ENCODE results near the gene ACOT12.

ACOT12 gene

DNA sequence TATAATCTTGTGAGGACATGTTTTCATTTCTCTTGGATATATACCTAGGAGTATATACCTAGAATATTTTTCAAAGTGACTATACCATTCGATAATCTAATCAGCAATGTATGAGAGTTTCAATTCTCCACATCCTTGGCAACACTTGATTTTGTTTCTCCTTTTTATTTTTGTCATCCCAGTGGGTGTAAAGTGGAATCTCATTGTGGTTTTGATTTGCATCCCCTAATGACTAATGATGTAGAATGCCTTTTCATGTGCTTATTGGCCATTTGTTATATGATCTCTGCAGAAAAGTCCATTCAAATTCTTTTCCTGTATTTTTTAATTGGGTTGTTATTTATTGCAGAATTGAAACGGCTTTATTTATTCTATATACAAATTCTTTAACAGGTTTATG, 77.4 kb downstream of the ACOT12 start:
- TF ChIP-seq, protein P1, sequence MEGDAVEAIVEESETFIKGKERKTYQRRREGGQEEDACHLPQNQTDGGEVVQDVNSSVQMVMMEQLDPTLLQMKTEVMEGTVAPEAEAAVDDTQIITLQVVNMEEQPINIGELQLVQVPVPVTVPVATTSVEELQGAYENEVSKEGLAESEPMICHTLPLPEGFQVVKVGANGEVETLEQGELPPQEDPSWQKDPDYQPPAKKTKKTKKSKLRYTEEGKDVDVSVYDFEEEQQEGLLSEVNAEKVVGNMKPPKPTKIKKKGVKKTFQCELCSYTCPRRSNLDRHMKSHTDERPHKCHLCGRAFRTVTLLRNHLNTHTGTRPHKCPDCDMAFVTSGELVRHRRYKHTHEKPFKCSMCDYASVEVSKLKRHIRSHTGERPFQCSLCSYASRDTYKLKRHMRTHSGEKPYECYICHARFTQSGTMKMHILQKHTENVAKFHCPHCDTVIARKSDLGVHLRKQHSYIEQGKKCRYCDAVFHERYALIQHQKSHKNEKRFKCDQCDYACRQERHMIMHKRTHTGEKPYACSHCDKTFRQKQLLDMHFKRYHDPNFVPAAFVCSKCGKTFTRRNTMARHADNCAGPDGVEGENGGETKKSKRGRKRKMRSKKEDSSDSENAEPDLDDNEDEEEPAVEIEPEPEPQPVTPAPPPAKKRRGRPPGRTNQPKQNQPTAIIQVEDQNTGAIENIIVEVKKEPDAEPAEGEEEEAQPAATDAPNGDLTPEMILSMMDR (IDR thresholded peaks at IDR 0.05; ENCODE audit: control insufficient read depth, insufficient read depth, low read depth, low read length, missing control alignments): no peak
- no peak for DNase-seq (ENCODE audit: low read depth)
- no peak overlapping the region for H3K4me3 ChIP-seq (ENCODE audit: control insufficient read depth, low read depth, low read length)

DNA sequence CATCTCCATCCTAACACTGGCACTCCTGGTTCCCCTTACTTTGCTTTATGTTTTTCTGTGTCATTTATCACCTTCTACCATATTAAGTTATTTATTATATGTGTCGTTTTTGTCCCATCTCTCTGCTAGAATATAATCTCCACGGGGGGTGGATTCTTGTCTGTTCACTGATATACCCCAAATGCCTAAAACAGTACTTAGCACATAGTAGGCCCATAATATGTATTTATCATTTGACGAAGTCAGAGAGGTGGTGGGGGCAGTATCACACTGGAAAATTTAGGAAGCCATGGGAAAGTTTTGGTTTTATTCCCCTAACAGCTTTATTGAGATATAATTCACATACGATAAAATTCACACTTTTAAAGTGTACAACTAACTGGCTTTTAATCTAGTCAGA, 78.1 kb downstream of the ACOT12 start:
- TF ChIP-seq, protein P1 (IDR thresholded peaks at IDR 0.05; ENCODE audit: control insufficient read depth, insufficient read depth, low read depth, low read length, missing control alignments): no peak
- DNase-seq (ENCODE audit: low read depth): no peak
- no peak overlapping the region for H3K4me3 ChIP-seq (ENCODE audit: control insufficient read depth, low read depth, low read length)

DNA sequence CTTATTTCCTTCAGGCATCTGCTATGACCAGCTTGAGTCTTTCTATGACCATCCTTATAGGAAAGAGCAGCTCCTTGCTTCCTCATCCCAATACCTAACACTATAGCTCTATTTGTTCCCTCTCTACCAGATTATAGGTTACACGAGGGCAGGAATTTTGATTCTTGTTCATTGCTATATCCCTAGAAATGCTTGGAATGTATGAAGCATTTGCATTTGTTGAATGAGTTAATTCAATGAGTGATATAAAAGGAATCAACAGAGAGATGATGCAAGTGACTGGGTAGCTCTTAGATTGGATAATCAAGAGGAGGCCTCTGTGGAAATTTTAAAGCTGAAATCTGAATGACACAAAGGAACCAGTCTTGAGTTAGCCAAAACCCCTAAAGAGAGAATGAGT, 78.6 kb downstream of the ACOT12 start:
- H3K4me3 ChIP-seq (ENCODE audit: control insufficient read depth, low read depth, low read length): no peak overlapping the region
- TF ChIP-seq, protein P1 (IDR thresholded peaks at IDR 0.05; ENCODE audit: control insufficient read depth, insufficient read depth, low read depth, low read length, missing control alignments): no peak
- DNase-seq (ENCODE audit: low read depth): peak; percentile 46

DNA sequence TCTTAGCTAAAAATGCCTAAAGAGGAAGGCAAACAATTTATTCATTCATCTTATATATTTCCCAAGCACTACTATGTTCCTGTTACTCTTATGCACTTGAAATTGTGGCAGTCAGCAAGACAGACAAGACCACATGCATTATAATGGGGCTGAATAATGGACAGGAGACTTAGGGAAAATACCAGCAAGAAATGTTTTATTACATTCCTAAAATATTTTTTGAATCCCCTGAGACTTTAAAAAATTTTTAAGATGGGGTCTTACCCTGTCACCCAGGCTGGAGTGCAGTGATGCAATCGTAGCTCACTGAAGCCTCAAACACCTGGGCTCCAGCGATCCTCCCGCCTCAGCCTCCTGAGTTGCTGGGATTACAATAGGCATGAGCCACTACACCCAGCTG, 79.4 kb downstream of the ACOT12 start:
- TF ChIP-seq, protein P1 (IDR thresholded peaks at IDR 0.05; ENCODE audit: control insufficient read depth, insufficient read depth, low read depth, low read length, missing control alignments): no peak
- H3K4me3 ChIP-seq (ENCODE audit: control insufficient read depth, low read depth, low read length): no peak overlapping the region
- no peak for DNase-seq (ENCODE audit: low read depth)

DNA sequence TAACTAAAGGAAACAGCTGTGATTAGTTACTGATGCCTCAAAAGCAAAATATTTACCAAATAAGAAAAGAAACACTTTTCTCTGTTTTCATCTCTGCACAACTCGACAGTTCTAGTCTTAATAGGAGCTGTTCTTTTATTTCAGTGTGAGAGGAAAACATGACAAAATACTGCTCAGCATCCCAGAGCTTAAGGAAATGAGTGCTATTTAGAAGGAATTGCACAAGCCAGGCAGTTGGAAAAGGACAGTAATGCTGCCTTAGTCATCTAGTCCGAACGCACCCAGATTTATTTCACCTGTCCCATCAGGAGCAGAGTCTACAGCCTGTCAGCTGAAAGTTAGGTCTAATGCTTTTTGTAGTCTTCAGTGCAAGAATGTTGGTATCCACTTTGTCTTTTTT, 80.2 kb downstream of the ACOT12 start:
- H3K4me3 ChIP-seq (ENCODE audit: control insufficient read depth, low read depth, low read length): no peak overlapping the region
- DNase-seq (ENCODE audit: low read depth): no peak
- TF ChIP-seq, protein P1 (IDR thresholded peaks at IDR 0.05; ENCODE audit: control insufficient read depth, insufficient read depth, low read depth, low read length, missing control alignments): no peak

DNA sequence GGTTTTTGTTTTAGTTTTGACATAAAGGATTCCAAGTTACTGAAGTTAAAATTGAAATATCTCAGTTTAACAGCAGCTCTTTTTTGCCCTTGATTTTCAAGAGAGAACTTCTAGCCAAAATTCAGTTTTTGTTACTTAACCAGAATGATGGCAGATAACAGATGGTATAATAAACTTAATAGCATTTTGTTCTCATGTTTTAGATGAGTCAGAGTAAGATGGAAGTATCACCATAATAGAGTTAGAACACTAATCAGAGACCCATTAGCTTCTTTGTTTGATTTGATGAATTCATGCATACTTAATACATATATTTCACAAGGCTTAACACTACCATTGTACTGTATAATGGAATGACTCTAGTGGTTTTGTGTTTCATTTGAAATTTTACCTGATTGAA, 80.7 kb downstream of the ACOT12 start:
- no peak overlapping the region for H3K4me3 ChIP-seq (ENCODE audit: control insufficient read depth, low read depth, low read length)
- TF ChIP-seq, protein P1 (IDR thresholded peaks at IDR 0.05; ENCODE audit: control insufficient read depth, insufficient read depth, low read depth, low read length, missing control alignments): no peak
- no peak for DNase-seq (ENCODE audit: low read depth)
